CD4-positive, alpha-beta T cell treated with Interleukin-21 for 1 hour (primary cell): ENCODE results near the gene PAPSS1.
"Not testable (repeated sequence)": the region's sequence is repeated elsewhere in the genome, so short reads cannot be mapped to it uniquely, and the experiment has no call there.

Source experiments
- DNase-seq: peaks from one replicate; pipeline ENCODE4 v3.0.0-alpha.2; 2020

The PAPSS1 gene

GRCh38 chr4:107725281-107725859, 5.3 kb upstream of the PAPSS1 start:
- no peak for DNase-seq

- DNase-seq: not testable (repeated sequence)
These were observed 3.3 kb upstream of the PAPSS1 start for GRCh38 chr4:107723331-107723730.

GRCh38 chr4:107721436-107722100, 1.5 kb upstream of the PAPSS1 start:
- DNase-seq: peak; percentile 49

GRCh38 chr4:107719207-107719921, 670 bp downstream of the PAPSS1 start:
- peak; percentile 5 for DNase-seq

GRCh38 chr4:107718351-107718965, 1.6 kb downstream of the PAPSS1 start:
- DNase-seq: no peak

- no peak for DNase-seq
These were observed 5.8 kb downstream of the PAPSS1 start for GRCh38 chr4:107714256-107714655.

GRCh38 chr4:107712236-107712635, 7.8 kb downstream of the PAPSS1 start:
- DNase-seq: no peak

- no peak for DNase-seq
These were observed 8.2 kb downstream of the PAPSS1 start for GRCh38 chr4:107711831-107712230.

GRCh38 chr4:107710493-107711459, 9.3 kb downstream of the PAPSS1 start:
- DNase-seq: no peak

- no peak for DNase-seq
These were observed 10.1 kb downstream of the PAPSS1 start for GRCh38 chr4:107709916-107710315.

GRCh38 chr4:107708225-107708624, 11.8 kb downstream of the PAPSS1 start:
- DNase-seq: no peak

- DNase-seq: no peak
These were observed 14.1 kb downstream of the PAPSS1 start for GRCh38 chr4:107705742-107706556.

GRCh38 chr4:107701565-107701964, 18.5 kb downstream of the PAPSS1 start:
- no peak for DNase-seq

GRCh38 chr4:107699466-107700206, 20.4 kb downstream of the PAPSS1 start:
- no peak for DNase-seq

- not testable (repeated sequence) for DNase-seq
These were observed 23.8 kb downstream of the PAPSS1 start for GRCh38 chr4:107696187-107696586.

- no peak for DNase-seq
These were observed 26.9 kb downstream of the PAPSS1 start for GRCh38 chr4:107693132-107693531.

- DNase-seq: peak; percentile 7
These were observed 27.8 kb downstream of the PAPSS1 start for GRCh38 chr4:107692202-107692601.

- no peak for DNase-seq
These were observed 28.7 kb downstream of the PAPSS1 start for GRCh38 chr4:107691378-107691777.

- DNase-seq: no peak
These were observed 30.0 kb downstream of the PAPSS1 start for GRCh38 chr4:107689912-107690587.

GRCh38 chr4:107688421-107688820, 31.6 kb downstream of the PAPSS1 start:
- no peak for DNase-seq
